ENCODE results near the gene CNST.
"Not testable (repeated sequence)": the region's sequence is repeated elsewhere in the genome, so short reads cannot be mapped to it uniquely, and the experiment has no call there.

The CNST gene

DNA sequence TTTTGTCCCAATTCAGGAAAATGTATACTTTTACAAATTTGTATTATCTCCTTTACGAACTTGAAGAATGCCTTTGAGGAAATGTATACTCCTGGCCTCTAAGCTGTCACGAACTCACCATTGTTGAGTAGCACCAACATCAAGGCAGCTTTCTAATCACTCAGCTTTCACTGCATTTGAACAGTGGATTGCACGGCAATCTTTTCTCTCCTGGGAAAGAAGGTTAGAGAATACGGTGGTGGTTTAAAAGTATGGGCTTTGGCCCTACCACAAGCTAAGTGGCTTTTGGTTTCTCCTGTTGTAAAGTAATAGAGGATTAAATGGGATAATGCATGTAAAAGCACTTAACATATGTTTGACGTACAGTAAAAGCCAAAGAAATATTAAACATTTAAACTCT lies 57.8 kb downstream of the CNST start:
- peak; percentile 60 for DNase-seq (ENCODE audit: low spot score)

DNA sequence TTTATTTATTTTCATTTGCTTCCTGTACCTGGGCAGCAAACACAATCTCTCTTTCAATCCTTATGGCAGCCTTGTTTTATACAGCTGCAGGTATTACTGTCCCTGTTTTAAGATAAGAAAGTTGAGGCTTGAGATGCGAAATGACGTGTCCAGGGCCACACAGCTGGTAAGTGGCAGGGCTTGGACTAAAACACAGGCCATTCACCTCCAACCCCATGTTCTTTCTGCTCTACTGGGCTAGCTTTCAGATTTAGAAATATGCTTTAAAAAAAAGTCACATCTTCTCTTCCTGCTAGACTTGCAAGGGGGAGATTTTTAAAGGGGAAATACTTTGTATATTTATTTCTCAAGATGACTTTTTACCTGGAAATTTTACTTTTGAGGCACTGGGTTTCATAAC lies 62.8 kb downstream of the CNST start:
- DNase-seq (ENCODE audit: low spot score), result no peak

DNA sequence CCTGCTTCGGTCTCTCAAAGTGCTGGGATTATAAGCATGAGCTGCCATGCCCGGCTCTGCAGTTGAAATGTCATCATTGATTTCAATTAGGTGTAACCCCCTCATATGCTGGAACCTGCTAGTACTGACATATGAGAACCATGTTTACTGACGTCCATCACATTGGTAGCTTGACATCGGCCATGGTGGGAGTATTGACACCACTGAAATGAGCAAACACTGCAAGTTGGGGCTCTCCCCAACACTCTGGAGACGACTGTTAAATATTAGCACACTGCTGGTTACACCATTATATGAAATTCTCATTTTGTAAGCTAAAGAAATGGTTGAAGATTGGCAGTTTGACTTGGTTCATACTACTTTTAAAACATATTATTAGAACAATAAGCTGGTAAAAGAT lies 63.7 kb downstream of the CNST start:
- no peak for DNase-seq (ENCODE audit: low spot score)

DNA sequence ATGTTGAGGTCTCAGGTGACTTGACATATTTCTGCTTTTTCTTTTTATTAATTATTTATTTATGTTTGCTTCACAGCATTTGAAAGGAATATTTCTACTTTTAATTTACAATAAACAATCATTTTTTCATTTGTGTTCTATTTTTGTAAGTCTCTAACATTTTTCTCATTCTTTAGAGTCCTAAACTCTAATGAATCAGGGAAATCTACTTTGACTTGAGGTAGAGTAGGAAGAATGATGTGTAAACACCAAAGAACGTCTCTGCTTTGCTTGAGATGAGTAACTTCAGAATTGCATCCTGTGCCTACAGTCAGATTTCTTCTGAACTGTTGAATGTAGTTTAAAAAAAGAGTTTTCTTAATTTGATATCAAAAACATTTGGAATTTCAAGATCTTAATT lies 65.2 kb downstream of the CNST start:
- no peak for DNase-seq (ENCODE audit: low spot score)

DNA sequence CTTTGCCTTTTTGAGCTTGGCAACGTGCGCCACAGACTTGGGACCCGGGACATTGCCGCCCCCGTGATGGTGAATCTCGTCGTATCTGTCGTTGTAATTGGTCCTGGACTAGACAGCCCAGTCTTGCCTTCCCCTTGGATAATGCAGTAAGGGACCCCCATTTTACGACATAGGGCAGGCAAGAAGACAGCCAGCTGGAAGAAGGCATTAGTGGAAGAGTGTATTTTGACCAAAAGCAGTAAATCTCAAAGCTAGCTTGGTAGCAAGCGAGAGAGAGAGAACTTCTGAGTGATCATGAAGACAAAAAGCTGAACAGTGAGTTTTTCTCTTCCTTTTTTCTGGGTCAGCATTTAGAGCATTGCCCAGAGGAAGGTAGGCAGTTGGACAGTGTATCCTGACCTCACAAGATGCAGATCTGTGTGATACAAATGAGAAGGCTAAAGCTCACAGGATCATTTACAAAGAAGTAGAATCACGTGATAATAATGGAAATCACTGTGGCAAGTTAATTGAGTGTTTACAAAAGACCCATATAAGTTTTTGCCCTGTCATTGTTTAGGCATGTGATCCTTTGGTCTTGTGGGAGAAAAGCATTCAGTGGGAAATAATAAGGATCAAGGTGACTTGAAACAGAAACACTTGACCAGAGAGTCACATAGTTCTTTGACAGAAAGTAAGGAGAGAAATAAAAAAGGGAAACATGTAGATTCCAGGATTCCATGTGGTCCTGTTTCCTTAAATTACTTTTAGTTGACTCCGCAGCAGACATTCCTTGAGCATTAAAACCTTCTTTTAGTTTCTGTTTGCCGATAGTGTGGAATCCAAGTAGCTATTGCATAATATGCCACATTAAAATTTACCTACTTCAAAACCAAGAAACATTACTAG lies 66.3 kb downstream of the CNST start:
- no peak for DNase-seq (ENCODE audit: low spot score)

DNA sequence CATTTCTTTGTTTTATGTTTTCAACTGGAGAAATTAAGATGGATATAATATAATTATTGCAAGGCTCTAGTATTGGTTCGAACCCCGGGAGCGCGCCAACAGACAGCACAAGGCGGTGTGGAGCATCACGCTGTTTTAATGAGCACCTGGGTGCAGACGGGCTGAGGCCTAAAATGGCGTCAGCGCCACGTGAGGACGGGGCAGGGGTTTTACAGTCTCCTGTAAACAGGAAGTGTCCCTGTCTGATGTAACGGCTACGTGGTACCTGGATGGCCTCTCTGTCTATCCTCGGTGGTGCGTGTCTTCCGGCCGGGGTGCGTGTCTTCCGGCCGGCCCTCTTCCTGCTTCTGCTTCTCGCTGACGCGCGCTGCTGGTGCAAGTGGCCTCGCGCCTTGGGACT lies 68.4 kb downstream of the CNST start:
- DNase-seq (ENCODE audit: low spot score), result not testable (repeated sequence)

- peak; percentile 45 for DNase-seq (ENCODE audit: low spot score)
Measured at GRCh38 chr1:246638941-246639655, 72.8 kb downstream of the CNST start.

DNA sequence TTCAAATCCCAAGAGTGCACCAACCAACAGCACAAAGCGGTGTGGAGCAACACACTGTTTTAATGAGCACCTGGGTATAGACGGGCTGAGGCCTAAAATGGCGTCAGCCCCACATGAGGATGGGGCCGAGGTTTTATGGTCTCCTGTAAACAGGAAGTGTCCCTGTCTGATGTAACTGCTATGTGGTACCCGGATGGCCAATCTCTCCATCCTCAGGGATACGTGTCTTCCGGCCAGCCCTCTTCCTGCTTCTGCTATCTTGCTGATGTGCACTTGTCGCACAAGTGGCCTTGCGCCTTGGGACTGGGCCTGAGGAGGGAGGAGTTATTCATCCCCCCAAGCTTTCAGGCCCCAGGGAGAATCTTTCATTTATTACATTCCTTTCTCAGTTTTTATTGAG lies 73.5 kb downstream of the CNST start:
- DNase-seq (ENCODE audit: low spot score), result no peak

GRCh38 chr1:246640747-246641146 lies 74.5 kb downstream of the CNST start:
- DNase-seq (ENCODE audit: low spot score), result no peak

- DNase-seq (ENCODE audit: low spot score), result no peak
Measured at GRCh38 chr1:246641394-246641793, 75.1 kb downstream of the CNST start.

DNA sequence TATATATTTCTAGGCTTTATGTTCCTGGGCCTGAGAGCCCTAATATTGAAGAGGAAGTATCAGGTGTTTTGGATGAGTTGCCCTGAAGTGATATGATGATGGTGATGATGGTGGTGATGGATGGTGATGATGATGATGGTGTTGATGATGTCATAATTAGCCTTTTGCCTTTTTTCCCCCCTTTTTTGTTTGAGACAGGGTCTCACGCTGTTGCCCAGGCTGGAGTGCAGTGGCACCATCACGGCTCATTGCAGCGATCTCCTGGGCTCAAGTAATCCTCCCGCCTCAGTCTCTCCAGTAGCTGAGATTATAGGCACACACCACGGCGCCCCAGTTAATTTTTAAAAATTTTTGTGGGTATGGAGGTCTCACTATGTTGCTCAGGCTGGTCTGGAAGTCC lies 76.5 kb downstream of the CNST start:
- DNase-seq (ENCODE audit: low spot score), result no peak

DNA sequence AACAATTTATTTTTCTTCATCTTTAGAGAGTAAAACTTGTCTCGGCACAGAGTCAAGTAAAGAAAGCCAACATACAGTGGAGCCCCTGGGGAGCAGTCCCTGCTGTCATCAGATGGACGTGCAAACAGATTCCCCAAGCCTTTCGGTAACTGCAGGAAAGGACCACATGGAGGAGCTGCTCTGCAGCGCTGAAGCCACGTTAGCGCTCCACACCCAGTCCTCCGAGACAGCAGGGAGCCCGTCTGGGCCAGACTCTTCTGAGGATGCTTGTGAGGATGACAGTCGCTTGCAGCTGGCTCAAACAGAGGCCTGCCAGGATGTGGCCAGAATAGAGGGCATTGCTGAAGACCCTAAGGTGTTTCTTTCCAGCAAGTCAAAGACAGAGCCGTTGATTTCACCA lies 80.9 kb downstream of the CNST start:
- peak; percentile 89 for DNase-seq (ENCODE audit: low spot score)

DNA sequence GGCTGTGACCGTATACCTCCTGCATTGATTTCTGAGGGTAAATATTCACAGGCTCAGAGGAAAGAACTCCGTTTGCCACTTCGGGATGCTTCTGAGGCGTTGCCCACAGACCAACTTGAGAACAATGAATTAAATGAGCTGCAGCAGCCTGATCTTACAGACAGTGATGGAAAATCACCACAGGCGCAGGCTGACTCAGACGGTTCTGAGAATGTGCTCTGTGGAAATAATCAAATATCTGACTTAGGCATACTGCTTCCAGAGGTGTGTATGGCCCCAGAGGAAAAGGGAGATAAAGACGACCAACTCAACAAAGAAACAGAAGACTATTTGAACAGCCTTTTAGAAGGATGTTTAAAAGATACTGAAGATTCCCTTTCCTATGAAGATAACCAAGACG lies 81.3 kb downstream of the CNST start:
- no peak for DNase-seq (ENCODE audit: low spot score)

DNA sequence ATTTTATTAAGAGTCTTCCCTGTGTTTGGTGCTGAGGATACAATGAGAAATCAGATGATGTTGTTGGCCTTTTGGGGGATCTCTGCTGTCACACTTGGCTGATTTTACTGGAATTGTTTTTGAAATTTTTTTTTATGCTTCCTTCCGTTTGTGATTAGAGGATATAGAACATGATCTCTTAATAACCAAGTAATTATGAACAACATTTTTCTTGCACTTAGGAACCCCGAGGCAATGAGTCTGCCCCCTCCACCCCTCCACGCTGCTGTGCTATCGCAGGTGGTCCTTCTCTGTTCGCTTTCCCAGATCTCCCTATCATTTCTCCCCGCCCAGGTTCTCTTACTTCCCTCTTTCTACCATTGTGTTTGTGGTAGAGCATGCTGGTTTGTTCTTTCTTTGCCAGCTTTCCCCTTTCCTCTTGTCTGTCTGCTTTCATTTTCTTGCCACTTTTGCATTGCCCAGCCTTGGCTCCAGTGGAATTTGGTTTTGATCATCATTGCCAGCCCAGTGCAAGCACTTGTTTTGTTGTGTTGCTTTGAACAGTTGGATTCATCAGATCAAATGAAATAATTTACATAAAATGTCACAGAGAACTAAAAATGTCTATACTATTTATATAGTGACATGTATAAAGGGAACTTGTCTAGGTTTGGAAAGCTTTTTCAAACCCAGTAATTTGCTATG lies 84.9 kb downstream of the CNST start:
- no peak for DNase-seq (ENCODE audit: low spot score)

GRCh38 chr1:246658567-246658966 lies 92.3 kb downstream of the CNST start:
- no peak for DNase-seq (ENCODE audit: low spot score)

DNA sequence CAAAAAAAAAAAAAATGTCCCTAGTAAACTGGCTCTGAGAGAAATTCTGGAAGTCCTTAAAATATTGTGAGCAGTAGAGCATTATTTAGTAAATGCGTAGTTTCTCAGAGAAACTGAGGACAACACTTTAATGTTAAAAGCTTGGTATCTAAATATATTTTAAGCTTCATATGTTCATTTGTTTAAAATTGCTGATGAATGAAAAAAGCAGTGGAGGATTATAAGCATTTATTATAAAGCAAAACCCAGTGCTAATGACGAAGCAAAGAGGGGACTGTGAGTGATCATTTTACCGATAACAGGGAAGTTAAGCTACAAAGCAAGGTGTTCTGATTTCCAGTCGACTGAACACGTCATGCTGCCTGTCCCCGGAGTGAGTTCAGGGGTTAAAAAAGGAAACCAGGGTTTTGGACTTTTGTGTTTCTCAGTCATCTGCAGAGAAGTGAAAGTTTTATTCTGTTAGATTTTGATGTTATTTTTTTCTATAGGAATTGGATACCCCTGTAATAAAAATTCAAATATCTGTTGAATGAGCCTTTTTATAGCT lies 93.4 kb downstream of the CNST start:
- no peak for DNase-seq (ENCODE audit: low spot score)

DNA sequence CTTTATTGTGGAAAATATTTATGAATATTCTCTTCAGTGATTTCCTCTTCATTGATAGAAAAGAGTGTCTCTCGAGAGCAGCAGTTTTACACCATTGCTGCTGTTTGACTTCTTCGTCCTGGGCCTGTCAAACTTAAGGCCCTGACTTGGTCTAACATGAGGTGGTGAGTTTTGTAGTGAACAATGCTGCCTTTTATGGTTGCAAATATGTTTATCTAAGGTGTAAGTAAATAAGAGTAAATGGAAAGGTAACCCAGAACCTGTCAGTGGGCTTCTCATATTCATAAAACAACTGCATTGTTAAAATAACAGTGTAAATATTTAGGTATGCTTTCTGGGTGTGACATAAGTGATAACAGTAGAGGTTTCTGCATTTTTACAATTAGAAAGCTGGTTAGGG lies 95.2 kb downstream of the CNST start:
- no peak for DNase-seq (ENCODE audit: low spot score)

GRCh38 chr1:246667773-246668172 lies 101.5 kb downstream of the CNST start:
- DNase-seq (ENCODE audit: low spot score), result no peak

DNA sequence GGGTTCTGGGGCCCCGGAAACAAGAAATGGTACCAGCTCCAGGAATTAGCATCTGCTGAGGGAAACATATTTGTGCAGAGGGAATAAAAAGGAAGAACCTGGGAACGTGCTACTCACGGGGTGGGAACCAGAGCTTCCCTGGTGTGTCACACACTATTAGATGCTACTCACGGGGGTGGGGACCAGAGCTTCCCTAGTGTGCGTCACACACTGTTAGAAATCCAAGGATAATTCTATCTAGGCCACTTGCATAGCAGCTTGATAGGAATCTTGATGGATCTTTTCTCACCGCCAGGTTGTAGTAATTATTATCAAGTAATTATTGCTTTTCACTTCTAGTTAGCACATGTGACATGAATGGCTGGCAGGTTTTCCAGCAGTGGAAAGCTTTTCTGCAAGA lies 103.4 kb downstream of the CNST start:
- DNase-seq (ENCODE audit: low spot score), result no peak

- no peak for DNase-seq (ENCODE audit: low spot score)
Measured at GRCh38 chr1:246674049-246674448, 107.8 kb downstream of the CNST start.

DNA sequence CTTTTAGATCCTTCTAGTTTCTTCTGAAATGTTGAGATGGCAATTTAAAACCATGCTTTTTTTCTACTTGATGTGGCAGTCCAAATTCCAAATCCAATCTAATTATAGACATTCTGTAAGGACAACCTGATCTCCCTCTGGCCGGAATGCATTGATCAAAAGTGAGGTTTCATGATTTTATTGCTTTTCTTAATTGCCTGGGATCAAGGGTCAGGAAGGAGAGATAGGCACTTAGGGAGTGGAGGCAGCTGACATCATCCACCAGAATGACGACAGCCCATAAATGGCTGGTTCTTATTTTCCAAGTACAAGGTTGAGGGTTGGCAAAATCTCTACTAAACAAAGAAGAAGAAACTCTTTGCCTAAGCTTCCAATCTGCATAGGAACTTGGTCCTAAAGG lies 111.6 kb downstream of the CNST start:
- no peak for DNase-seq (ENCODE audit: low spot score)

All from D341Med (cell line).